Esophagus muscularis mucosa (tissue), 4 donors: ENCODE measurements around the gene BICC1.

Experiments
- CTCF ChIP-seq, 3 experiments: fragments of 200-600 bp in 2 of 3; fragments of 450-650 bp in 1 of 3; sonication (generic) in 2 of 3; IDR thresholded peaks; one replicate each; pipeline ENCODE4 v1.5.1; 2017 to 2019; ENCODE audit warnings: antibody characterized with exemption in 3 of 3, mild to moderate bottlenecking in 2 of 3, moderate library complexity in 1 of 3
- EP300 ChIP-seq: sonication (generic); formaldehyde crosslinking; IDR thresholded peaks from one replicate; pipeline ENCODE4 v1.6.1; 2017; ENCODE audit warnings: antibody characterized with exemption
- POLR2A ChIP-seq: fragments of 450-650 bp; IDR thresholded peaks from one replicate; pipeline ENCODE4 v1.6.1; 2017; ENCODE audit warnings: antibody characterized with exemption, moderate library complexity, mild to moderate bottlenecking, low read depth
- POLR2AphosphoS5 ChIP-seq, 2 donors: sonication (generic); formaldehyde crosslinking; IDR thresholded peaks; one replicate each; pipeline ENCODE4 v1.6.1; 2017; ENCODE audit warnings: antibody characterized with exemption in 2 of 2

DNA sequence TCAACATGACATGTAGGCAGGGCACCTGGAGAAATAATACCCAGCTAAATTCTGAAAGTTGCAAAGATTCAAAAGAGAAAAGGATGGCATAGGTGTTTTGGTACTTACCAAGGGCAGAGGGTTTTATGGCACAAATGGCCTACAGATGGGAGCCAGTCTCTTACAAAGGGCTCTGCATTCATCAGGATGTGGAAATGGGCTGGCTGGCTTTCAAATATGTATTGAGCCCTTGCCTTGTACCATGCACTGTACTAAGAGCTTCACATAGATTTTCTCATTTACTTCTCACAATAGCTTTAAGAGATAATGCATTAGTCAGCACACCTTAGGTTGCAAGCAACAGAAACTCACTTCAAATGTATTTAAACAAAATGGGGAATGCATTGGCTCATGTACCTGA, 327.1 kb downstream of the BICC1 start:
- TF ChIP-seq POLR2A: no peak
- no peak for TF ChIP-seq CTCF (IDR thresholded peaks at IDR 0.05)
- TF ChIP-seq EP300: no peak
- no peak for TF ChIP-seq POLR2AphosphoS5 (IDR thresholded peaks at IDR 0.05)
